Ascending aorta (tissue), 2 donors: ENCODE data around the gene CAMK1D. TPM values are rescaled to one million over a fixed set of nuclear protein-coding genes. Genes with fewer than 3 reads are reported as not detected.
"Not testable (repeated sequence)": the region's sequence is repeated elsewhere in the genome, so short reads cannot be mapped to it uniquely, and the experiment has no call there.

Source experiments
- DNase-seq, 2 donors: peaks; one replicate each; pipeline ENCODE4 v3.0.0-alpha.2; 2019; ENCODE audit warnings: low spot score in 2 of 2
- H3K27ac ChIP-seq, 2 donors: fragments of 200-600 bp; sonication (generic); one replicate each; pipeline ENCODE4 v1.5.1; 2016 to 2017; ENCODE audit warnings: mild to moderate bottlenecking in 1 of 2
- H3K27me3 ChIP-seq: fragments of 200-600 bp; sonication (generic); one replicate; pipeline ENCODE4 v1.5.1; 2017
- H3K36me3 ChIP-seq, 2 donors: fragments of 200-600 bp; sonication (generic); one replicate each; pipeline ENCODE4 v1.5.1; 2016
- H3K4me1 ChIP-seq, 2 donors: fragments of 200-600 bp; sonication (generic); one replicate each; pipeline ENCODE4 v1.5.1; 2016 to 2017; ENCODE audit warnings: mild to moderate bottlenecking in 1 of 2
- H3K4me3 ChIP-seq, 2 donors: fragments of 200-600 bp; sonication (generic); one replicate each; pipeline ENCODE4 v1.5.1; 2016 to 2017; ENCODE audit warnings: mild to moderate bottlenecking in 1 of 2
- H3K9me3 ChIP-seq, 2 donors: fragments of 200-600 bp; sonication (generic); one replicate each; pipeline ENCODE4 v1.5.1; 2016
- intact Hi-C: fragments of 100-400 bp; cut with DNase I; formaldehyde crosslinking; loops from one replicate; pipeline ENCODE4 v1.15.1; 2023
- total RNA-seq: library from RNA; depleted of rRNA; stranded (reverse); fragments of >200 nt; gene quantifications from one replicate; pipeline ENCODE4 v1.1.0, GENCODE V29; 2016
- TF ChIP-seq, protein P1 (sequence below), 3 experiments: fragments of 200-600 bp in 2 of 3; fragments of 450-650 bp in 1 of 3; sonication (generic) in 2 of 3; IDR thresholded peaks; one replicate each; pipeline ENCODE4 v1.5.1; 2016 to 2019; ENCODE audit warnings: antibody characterized with exemption in 3 of 3, mild to moderate bottlenecking in 1 of 3, moderate library complexity in 1 of 3

CAMK1D gene
- total RNA-seq, 1 donor from 2014 or later: 4.2 TPM

DNA sequence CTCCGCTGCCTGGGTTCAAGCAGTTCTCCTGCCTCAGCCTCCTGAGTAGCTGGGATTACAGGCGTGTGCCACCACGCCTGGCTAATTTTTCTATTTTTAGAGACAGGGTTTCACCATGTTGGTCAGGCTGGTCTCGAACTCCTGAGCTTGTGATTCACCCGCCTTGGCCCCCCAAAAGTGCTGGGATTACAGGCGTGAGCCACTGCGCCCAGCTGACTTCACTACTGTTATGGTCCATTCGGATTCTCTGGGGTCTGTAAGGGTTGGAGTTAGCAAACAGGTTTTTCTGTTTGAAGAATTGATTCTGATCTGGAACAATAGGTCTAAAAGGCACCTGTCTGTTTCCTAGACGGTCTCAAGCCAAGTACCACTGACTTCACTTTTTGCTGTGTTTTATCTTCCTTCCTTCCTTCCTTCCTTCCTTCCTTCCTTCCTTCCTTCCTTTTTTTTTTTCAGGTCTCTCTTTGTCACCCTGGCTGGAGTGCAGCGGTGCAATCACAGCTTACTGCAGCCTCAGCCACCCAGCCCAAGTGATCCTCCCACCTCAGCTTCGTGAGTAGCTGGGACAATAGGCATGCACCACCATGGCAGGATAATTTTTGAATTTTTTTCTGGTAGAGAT is 192.2 kb downstream of the CAMK1D start:
- H3K27me3 ChIP-seq: no peaks in the 10 kb centered on the region
- no peaks in the 10 kb centered on the region for H3K4me1 ChIP-seq
- intact Hi-C loops: no loop called here
- DNase-seq: no peak
- no peak overlapping the region for H3K4me3 ChIP-seq
- no peaks in the 10 kb centered on the region for H3K36me3 ChIP-seq
- H3K27ac ChIP-seq: no peak overlapping the region
- no peaks in the 10 kb centered on the region for H3K9me3 ChIP-seq
- TF ChIP-seq, protein P1, sequence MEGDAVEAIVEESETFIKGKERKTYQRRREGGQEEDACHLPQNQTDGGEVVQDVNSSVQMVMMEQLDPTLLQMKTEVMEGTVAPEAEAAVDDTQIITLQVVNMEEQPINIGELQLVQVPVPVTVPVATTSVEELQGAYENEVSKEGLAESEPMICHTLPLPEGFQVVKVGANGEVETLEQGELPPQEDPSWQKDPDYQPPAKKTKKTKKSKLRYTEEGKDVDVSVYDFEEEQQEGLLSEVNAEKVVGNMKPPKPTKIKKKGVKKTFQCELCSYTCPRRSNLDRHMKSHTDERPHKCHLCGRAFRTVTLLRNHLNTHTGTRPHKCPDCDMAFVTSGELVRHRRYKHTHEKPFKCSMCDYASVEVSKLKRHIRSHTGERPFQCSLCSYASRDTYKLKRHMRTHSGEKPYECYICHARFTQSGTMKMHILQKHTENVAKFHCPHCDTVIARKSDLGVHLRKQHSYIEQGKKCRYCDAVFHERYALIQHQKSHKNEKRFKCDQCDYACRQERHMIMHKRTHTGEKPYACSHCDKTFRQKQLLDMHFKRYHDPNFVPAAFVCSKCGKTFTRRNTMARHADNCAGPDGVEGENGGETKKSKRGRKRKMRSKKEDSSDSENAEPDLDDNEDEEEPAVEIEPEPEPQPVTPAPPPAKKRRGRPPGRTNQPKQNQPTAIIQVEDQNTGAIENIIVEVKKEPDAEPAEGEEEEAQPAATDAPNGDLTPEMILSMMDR (IDR thresholded peaks at IDR 0.05): no peak

DNA sequence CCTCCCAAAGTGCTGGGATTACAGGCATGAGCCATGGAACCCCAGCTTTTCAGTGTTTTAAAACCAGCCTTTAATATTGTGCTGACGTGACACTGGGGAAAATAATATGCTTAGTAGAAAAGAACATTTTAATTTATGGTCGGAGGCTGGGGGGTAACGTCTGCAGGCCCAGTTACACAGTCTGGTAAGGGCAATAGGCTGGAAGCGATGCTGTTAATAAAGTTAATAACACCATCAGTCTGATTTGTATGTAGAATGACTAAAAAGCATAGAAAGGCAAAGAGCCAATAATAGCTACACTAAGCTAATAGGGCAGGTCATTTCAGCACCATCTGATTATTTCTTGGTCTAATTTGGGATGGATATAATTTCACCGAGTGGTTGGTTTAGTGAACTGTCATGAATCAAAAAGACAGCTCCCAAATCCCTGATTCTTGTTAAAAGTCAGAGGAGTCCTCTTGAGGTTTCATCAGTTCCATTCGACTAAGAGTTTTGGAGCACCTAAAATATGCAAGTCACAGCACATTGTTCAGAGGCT is 192.9 kb downstream of the CAMK1D start:
- Histone ChIP-seq H3K4me3 (no peak overlapping the region), H3K4me1 (no peaks in the 10 kb centered on the region), H3K27me3 (no peaks in the 10 kb centered on the region), H3K9me3 (no peaks in the 10 kb centered on the region), H3K36me3 (no peaks in the 10 kb centered on the region), H3K27ac (no peak overlapping the region)
- TF ChIP-seq, protein P1 (IDR thresholded peaks at IDR 0.05): no peak
- no peak for DNase-seq
- intact Hi-C loops: no loop called here

DNA sequence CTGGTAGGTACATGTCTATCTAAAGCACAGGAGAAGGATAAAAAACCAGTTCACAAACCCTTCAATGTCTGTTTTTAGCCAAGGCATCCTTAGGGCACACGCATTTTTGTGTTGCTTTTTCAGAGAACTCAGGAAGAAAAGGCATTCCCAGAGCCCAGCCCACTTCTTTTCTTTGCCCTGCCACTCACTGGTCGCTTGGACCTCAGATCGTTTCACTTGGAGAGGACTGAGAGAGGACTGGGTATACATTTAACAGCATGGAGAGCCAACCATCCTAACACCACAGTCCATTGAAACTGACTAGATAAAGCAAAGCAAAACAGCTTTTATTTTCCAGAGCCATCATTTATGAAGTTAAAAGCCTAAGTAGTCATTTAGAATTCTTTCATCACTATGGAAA is 194.2 kb downstream of the CAMK1D start:
- intact Hi-C loops: no loop called here

DNA sequence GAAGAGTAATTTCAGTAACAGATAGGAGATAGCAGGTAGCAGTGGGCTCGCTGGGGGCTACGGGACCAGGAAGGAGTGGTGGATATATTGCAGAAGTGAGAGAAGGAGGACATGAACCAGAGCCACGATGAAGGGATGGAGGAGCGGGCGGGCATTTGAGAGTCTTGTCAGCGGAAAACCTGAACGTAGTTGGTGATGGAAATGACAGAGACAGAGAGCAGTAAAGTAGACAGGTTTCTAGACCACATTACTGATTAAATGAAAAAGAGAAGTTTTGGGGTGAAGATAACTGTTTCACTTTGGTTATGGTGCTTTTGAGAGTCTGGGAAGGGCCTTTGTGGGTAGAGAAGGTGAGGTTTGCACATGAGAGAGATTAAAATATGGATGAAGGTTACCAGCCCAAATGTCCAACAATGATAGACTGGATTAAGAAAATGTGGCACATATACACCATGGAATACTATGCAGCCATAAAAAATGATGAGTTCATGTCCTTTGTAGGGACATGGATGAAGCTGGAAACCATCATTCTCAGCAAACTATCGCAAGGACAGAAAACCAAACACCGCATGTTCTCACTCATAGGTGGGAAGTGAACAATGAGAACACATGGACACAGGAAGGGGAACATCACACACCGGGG is 196.9 kb downstream of the CAMK1D start:
- H3K4me1 ChIP-seq, H3K36me3 ChIP-seq, H3K27me3 ChIP-seq, intact Hi-C loops, H3K27ac ChIP-seq, DNase-seq, H3K9me3 ChIP-seq, H3K4me3 ChIP-seq: not testable (repeated sequence)

More for the DNA sequence above, 194.2 kb downstream of the CAMK1D start:
- H3K36me3 ChIP-seq: no peaks in the 10 kb centered on the region
- H3K4me1 ChIP-seq: no peaks in the 10 kb centered on the region
- no peak for DNase-seq
- TF ChIP-seq, protein P1 (IDR thresholded peaks at IDR 0.05): no peak
- H3K4me3 ChIP-seq: no peak overlapping the region
- H3K27me3 ChIP-seq: no peaks in the 10 kb centered on the region
- H3K27ac ChIP-seq: no peak overlapping the region
- no peaks in the 10 kb centered on the region for H3K9me3 ChIP-seq

DNA sequence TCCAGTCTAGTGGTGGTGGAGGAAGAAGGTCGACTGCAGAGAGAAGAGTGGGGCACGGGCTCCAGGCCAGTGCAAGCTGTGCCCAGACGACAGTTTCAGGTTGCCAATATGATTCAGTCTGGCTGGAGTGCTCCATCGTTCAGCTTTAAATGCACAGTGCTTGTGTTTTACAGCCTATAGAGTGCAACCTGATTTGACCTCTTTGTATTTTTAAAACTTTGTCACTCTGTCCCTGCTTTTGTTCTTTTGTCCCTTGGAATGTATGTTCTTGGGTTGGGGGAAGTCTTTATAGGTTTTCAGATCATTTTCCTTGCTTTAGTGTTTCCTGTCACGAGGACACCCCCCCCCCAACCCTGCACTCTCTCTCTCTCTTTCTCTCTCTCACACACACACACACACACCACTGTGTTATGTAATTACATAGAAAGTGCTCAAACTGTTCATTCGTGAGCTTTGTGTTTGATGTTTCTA is 198.0 kb downstream of the CAMK1D start:
- intact Hi-C loops: no loop called here
- Histone ChIP-seq H3K36me3 (no peaks in the 10 kb centered on the region), H3K9me3 (no peaks in the 10 kb centered on the region), H3K27me3 (no peaks in the 10 kb centered on the region), H3K4me1 (no peaks in the 10 kb centered on the region), H3K27ac (no peak overlapping the region), H3K4me3 (no peak overlapping the region)
- TF ChIP-seq, protein P1 (IDR thresholded peaks at IDR 0.05): no peak
- no peak for DNase-seq

DNA sequence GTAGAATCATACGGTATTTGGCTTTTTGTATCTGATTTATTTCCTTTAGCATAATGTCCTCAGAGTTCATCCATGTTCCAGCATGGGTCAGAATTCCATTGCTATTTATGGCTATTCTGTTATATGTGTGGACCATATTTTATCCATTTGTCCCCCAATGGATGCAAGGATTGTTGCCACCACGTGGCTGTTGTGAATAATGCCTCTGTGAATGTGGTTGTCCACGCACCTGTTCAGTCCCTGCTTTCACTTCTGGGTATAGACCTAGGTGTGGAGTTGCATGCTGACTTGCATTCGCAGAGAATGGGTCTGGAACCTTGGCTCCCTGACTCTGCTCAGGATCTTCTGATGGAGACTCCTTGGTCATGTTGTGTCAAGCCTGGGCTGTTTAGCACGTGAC is 199.9 kb downstream of the CAMK1D start:
- no peaks in the 10 kb centered on the region for H3K36me3 ChIP-seq
- no peak for DNase-seq
- no peaks in the 10 kb centered on the region for H3K27me3 ChIP-seq
- H3K27ac ChIP-seq: no peak overlapping the region
- intact Hi-C loops: no loop called here
- H3K4me1 ChIP-seq: no peaks in the 10 kb centered on the region
- TF ChIP-seq, protein P1 (IDR thresholded peaks at IDR 0.05): no peak
- H3K4me3 ChIP-seq: no peak overlapping the region
- H3K9me3 ChIP-seq: no peaks in the 10 kb centered on the region
